Measurements from ENCODE around the gene CNIH4. TPM values are rescaled to one million over a fixed set of nuclear protein-coding genes. Genes with fewer than 3 reads are reported as not detected.
"Not testable (repeated sequence)": the region's sequence is repeated elsewhere in the genome, so short reads cannot be mapped to it uniquely, and the experiment has no call there.

Gene CNIH4
- polyA plus RNA-seq, 1 donor from 2014 or later = 21.5 TPM

DNA sequence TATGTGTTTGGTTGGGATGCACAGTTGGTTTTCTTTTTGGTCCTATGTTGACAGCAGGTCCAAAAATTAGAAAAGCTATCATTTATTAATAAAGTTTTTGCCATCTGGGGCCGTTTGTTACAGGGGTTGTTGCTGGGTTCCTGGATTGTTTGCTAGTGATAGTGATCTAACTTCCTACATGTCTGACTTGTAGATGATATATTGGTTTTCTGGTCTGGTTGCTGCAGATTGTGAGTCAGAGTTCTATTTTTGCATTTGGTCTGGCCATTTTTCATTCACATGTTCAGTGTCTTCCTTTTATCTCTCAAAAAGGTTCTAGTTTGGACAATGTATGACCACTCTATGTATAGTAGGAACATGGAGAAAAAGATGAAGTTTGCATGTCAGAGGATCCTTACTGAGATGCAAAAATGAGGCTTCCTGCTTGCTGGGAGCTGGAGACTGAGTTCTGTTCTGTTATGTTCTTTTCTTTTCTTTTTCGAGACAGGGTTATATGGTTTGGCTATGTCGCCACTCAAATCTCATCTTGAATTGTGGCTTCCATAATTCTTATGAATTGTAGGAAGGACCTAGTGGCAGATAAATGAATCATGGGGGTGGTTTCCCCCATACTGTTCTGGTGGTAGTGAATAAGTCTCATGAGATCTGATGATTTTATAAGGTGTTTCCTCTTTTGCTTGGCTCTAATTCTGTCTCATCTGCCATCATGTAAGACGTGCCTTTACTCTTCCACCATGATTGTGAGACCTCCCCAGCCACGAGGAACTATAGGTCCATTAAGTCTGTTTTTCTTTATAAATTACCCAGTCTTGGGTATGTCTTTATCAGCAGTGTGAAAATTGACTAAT is 22.5 kb upstream of the CNIH4 start:
- Mint-ChIP-seq H3K4me3 (peak overlapping the region in 1 of 4 donors; percentile 17), H3K27me3 (no peaks in the 10 kb centered on the region), H3K9me3 (peaks cover 0 to 3% (median 0%) of the 10 kb centered on the region in 3 donors), H3K36me3 (no peaks in the 10 kb centered on the region), H3K4me1 (peaks cover 7 to 22% (median 21%) of the 10 kb centered on the region in 3 donors), H3K27ac (peak overlapping the region in 1 of 3 donors; percentile 32)

DNA sequence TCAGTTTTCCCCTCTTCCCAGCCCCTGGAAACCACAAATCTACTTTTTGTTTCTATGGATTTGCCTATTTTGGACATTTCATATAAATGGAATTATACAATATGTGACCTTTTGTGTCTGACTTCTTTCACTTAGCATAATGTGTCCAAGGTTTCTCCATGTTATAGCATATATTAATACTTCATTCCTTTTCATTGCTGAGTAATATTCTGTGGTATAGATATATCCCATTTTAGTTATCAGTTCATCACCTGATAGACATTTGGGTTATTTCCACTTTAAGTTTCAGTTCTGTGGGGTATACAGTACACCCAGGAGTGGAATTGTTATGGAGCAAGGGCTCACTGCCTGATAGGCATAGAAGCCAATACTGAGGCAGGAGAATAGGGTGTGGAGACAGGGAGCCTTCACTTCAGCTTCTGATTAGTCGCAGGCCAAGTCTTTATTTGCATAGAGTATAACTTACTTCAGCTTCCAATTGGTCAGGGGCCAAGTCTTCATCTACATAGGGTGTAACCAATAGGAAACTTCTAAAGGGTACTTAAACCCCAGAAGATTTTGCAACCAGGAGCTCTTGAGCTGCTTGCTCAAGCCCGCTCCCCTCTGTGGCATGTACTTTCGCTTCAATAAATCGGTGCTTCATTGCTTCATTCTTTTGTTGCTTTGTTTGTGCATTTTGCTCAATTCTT is 18.4 kb upstream of the CNIH4 start:
- peaks cover 8% of the 10 kb centered on the region for H3K27me3 Mint-ChIP-seq
- H3K4me1 Mint-ChIP-seq = peaks cover 3 to 8% (median 6%) of the 10 kb centered on the region in 3 donors
- H3K4me3 Mint-ChIP-seq = no peak overlapping the region
- H3K27ac Mint-ChIP-seq = no peak overlapping the region
- H3K9me3 Mint-ChIP-seq = peaks cover 0 to 13% (median 4%) of the 10 kb centered on the region in 3 donors
- H3K36me3 Mint-ChIP-seq = peaks cover 4% of the 10 kb centered on the region

DNA sequence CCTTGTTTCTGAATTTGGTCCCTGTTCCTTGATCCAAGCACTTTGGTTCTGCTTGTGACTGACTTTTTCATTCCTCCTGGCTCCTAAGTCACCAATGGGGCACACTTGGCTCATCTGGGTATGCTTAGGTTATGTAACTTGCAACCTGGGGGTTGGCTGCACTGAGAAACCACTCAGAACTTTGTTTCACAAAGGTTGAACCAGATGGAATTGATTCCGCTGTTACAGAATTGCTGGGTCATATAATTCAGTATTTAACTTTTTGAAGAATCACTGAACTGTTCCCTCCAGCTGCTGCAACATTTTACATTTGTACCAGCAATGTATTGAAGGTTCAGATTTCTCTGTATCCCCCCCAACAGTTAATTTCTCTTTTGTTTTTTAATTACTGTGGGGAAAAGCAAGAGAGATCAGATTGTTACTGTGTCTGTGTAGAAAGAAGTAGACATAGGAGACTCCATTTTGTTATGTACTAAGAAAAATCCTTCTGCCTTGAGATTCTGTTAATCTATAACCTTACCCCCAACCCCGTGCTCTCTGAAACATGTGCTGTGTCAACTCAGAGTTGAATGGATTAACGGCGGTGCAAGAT is 17.1 kb upstream of the CNIH4 start:
- peaks cover 0 to 4% (median 3%) of the 10 kb centered on the region in 3 donors for H3K4me1 Mint-ChIP-seq
- H3K4me3 Mint-ChIP-seq = no peak overlapping the region
- peaks cover 0 to 14% (median 11%) of the 10 kb centered on the region in 3 donors for H3K9me3 Mint-ChIP-seq
- H3K27ac Mint-ChIP-seq = no peak overlapping the region
- peaks cover 4% of the 10 kb centered on the region for H3K36me3 Mint-ChIP-seq
- H3K27me3 Mint-ChIP-seq = peaks cover 8% of the 10 kb centered on the region

GRCh38 chr1:224340453-224341384 is 16.0 kb upstream of the CNIH4 start:
- Mint-ChIP-seq H3K9me3 (peaks cover 0 to 15% (median 14%) of the 10 kb centered on the region in 3 donors), H3K4me3 (peak overlapping the region in 3 of 4 donors; percentile 51 to 86 (median 74))
- not testable (repeated sequence) for H3K36me3 Mint-ChIP-seq, H3K4me1 Mint-ChIP-seq, H3K27me3 Mint-ChIP-seq, H3K27ac Mint-ChIP-seq

- peaks cover 10% of the 10 kb centered on the region for H3K27me3 Mint-ChIP-seq
Measured at GRCh38 chr1:224343679-224344078, 13.0 kb upstream of the CNIH4 start.

GRCh38 chr1:224348137-224348536 is 8.5 kb upstream of the CNIH4 start:
- Mint-ChIP-seq H3K27ac (no peak overlapping the region), H3K4me3 (no peak overlapping the region), H3K9me3 (peaks cover 0 to 11% (median 3%) of the 10 kb centered on the region in 3 donors)

More at GRCh38 chr1:224343679-224344078, 13.0 kb upstream of the CNIH4 start:
- Mint-ChIP-seq H3K4me1 (peaks cover 0 to 4% (median 3%) of the 10 kb centered on the region in 3 donors), H3K9me3 (peaks cover 0 to 15% (median 11%) of the 10 kb centered on the region in 3 donors), H3K27ac (no peak overlapping the region), H3K36me3 (peaks cover 4% of the 10 kb centered on the region), H3K4me3 (no peak overlapping the region)

DNA sequence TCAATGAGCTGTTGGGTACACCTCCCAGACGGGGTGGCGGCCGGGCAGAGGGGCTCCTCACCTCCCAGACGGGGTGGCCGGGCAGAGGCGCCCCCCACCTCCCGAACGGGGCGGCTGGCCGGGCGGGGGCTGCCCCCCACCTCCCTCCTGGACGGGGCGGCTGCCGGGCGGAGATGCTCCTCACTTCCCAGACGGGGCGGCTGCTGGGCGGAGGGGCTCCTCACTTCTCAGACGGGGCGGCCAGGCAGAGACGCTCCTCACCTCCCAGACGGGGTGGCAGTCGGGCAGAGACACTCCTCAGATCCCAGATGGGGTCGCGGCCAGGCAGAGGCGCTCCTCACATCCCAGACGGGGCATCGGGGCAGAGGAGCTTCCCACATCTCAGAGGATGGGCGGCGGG is 7.0 kb upstream of the CNIH4 start:
- not testable (repeated sequence) for H3K36me3 Mint-ChIP-seq, H3K27ac Mint-ChIP-seq, H3K9me3 Mint-ChIP-seq

More at GRCh38 chr1:224348137-224348536, 8.5 kb upstream of the CNIH4 start:
- Mint-ChIP-seq H3K27me3 (peaks cover 2% of the 10 kb centered on the region), H3K4me1 (no peaks in the 10 kb centered on the region), H3K36me3 (no peaks in the 10 kb centered on the region)

GRCh38 chr1:224352436-224353085 is 4.1 kb upstream of the CNIH4 start:
- H3K36me3 Mint-ChIP-seq, H3K27ac Mint-ChIP-seq, H3K9me3 Mint-ChIP-seq, H3K4me3 Mint-ChIP-seq, H3K4me1 Mint-ChIP-seq, H3K27me3 Mint-ChIP-seq: not testable (repeated sequence)

More for the DNA sequence above, 7.0 kb upstream of the CNIH4 start:
- not testable (repeated sequence) for H3K4me3 Mint-ChIP-seq, H3K4me1 Mint-ChIP-seq, H3K27me3 Mint-ChIP-seq

- Mint-ChIP-seq H3K9me3 (no peaks in the 10 kb centered on the region), H3K27ac (no peak overlapping the region), H3K27me3 (no peaks in the 10 kb centered on the region), H3K4me3 (peak overlapping the region in 1 of 4 donors; percentile 78), H3K36me3 (peaks cover 4% of the 10 kb centered on the region), H3K4me1 (peaks cover 12 to 18% (median 15%) of the 10 kb centered on the region in 3 donors)
Measured at GRCh38 chr1:224353975-224354925, 2.4 kb upstream of the CNIH4 start.

DNA sequence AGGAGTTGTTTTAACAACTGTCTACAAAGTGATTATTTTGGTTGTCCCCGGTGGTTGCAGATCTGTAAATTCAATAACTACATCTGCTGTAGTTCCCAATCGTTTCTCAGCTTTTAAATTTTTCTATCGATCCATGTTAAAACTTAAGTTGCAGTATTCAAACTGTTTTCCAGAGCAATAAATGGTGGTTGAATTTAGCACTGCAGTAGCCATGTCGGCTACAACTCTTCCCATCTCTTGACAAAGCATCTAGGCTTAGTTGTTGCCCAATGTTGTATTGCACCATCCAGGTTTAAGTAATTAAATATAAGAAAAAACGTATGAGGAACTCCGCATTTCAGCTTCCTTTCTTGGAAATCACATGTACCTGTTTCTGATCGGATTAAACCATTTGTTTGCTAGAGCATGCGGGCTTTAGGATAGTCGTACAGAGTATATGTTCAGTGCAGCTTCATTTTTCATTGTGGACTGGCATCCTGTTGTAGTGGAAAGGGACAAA is 996 bp downstream of the CNIH4 start:
- peak overlapping the region; percentile 40 to 98 (median 55) for H3K27ac Mint-ChIP-seq
- peaks cover 15 to 23% (median 15%) of the 10 kb centered on the region in 3 donors for H3K4me1 Mint-ChIP-seq
- H3K27me3 Mint-ChIP-seq = no peaks in the 10 kb centered on the region
- no peaks in the 10 kb centered on the region for H3K9me3 Mint-ChIP-seq
- H3K36me3 Mint-ChIP-seq = peaks cover 6% of the 10 kb centered on the region
- H3K4me3 Mint-ChIP-seq = peak overlapping the region; percentile 89 to 95 (median 93)

GRCh38 chr1:224358237-224358636 is 1.6 kb downstream of the CNIH4 start:
- Mint-ChIP-seq H3K36me3 (peaks cover 7% of the 10 kb centered on the region), H3K4me3 (peak overlapping the region; percentile 47 to 95 (median 92)), H3K27me3 (no peaks in the 10 kb centered on the region), H3K27ac (peak overlapping the region in 1 of 3 donors; percentile 40), H3K9me3 (no peaks in the 10 kb centered on the region), H3K4me1 (peaks cover 15 to 23% (median 15%) of the 10 kb centered on the region in 3 donors)

GRCh38 chr1:224359207-224359606 is 2.5 kb downstream of the CNIH4 start:
- Mint-ChIP-seq H3K4me3 (no peak overlapping the region), H3K4me1 (peaks cover 15 to 30% (median 23%) of the 10 kb centered on the region in 3 donors), H3K27ac (no peak overlapping the region), H3K36me3 (peaks cover 10% of the 10 kb centered on the region), H3K27me3 (no peaks in the 10 kb centered on the region), H3K9me3 (no peaks in the 10 kb centered on the region)

DNA sequence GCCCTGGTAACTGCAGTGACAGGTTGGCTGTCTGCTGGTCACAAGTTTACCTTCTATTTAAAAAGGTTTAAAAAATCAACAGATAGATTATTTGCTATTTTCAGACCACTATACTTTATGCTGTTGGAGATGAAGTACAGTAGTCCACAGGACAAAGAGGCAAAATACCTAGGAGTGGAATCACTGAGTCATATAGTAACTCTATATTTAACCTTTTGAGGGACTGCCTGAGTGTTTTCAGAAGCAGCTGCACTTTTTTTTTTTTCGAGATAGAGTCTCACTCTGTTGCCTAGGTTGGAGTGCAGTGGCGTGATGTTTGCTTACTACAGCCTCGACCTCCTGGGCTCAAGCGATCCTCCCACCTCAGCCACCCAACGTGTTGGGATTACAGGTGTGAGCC is 11.7 kb downstream of the CNIH4 start:
- Mint-ChIP-seq H3K4me1 (peaks cover 8 to 19% (median 18%) of the 10 kb centered on the region in 3 donors), H3K4me3 (no peak overlapping the region), H3K36me3 (peaks cover 8% of the 10 kb centered on the region), H3K9me3 (no peaks in the 10 kb centered on the region), H3K27ac (no peak overlapping the region), H3K27me3 (no peaks in the 10 kb centered on the region)

Data from IgD-negative memory B cell (primary cell).